HG03064 (cell line): ENCODE results near the gene SPAG7.

Source experiments
- ATAC-seq: cut with Tn5 transposase; IDR thresholded peaks from one replicate; pipeline ENCODE4 v1.9.1; 2021; ENCODE audit warnings: low read depth; ENCODE audit not compliant: unreplicated experiment

SPAG7 gene

GRCh38 chr17:4950746-4951204 lies 16.8 kb downstream of the SPAG7 start, which contains the start of gene ENO3:
Gene ENO3 (plus strand): TSS chr17:4951119. CDS start chr17:4951830, 711 bp downstream.
- ATAC-seq = no peak

GRCh38 chr17:4950075-4950745 lies 17.4 kb downstream of the SPAG7 start:
- ATAC-seq = peak; percentile 9

- peak; percentile 18 for ATAC-seq
Observed at GRCh38 chr17:4949321-4950074, 18.1 kb downstream of the SPAG7 start.

GRCh38 chr17:4948931-4949320 lies 18.7 kb downstream of the SPAG7 start:
- ATAC-seq = peak; percentile 31

- ATAC-seq = no peak
Observed at GRCh38 chr17:4948166-4948930, 19.3 kb downstream of the SPAG7 start, which contains the start of gene PFN1. Gene PFN1 (minus strand): TSS chr17:4948530. CDS start chr17:4948394, 136 bp downstream.

GRCh38 chr17:4947411-4948165 lies 20.0 kb downstream of the SPAG7 start:
- ATAC-seq = no peak

- ATAC-seq = no peak
Observed at GRCh38 chr17:4947010-4947410, 20.6 kb downstream of the SPAG7 start.

- no peak for ATAC-seq
Observed at GRCh38 chr17:4946312-4946976, 21.2 kb downstream of the SPAG7 start.

GRCh38 chr17:4945944-4946280 lies 21.7 kb downstream of the SPAG7 start:
- ATAC-seq = no peak

GRCh38 chr17:4945176-4945943 lies 22.3 kb downstream of the SPAG7 start:
- no peak for ATAC-seq

- no peak for ATAC-seq
Observed at GRCh38 chr17:4944554-4945175, 23.0 kb downstream of the SPAG7 start.

GRCh38 chr17:4944163-4944553 lies 23.5 kb downstream of the SPAG7 start:
- ATAC-seq = no peak

- no peak for ATAC-seq
Observed at GRCh38 chr17:4942760-4943508, 24.7 kb downstream of the SPAG7 start.

- no peak for ATAC-seq
Observed at GRCh38 chr17:4941319-4941610, 26.4 kb downstream of the SPAG7 start.

GRCh38 chr17:4940555-4941318 lies 26.9 kb downstream of the SPAG7 start:
- no peak for ATAC-seq

- peak; percentile 56 for ATAC-seq
Observed at GRCh38 chr17:4939796-4940554, 27.6 kb downstream of the SPAG7 start, which contains the start of the genes RNF167 and SLC25A11. Gene RNF167 (plus strand): TSS chr17:4940268. CDS start chr17:4940910, 642 bp downstream. Gene SLC25A11 (minus strand): TSS chr17:4940046. CDS start chr17:4939910, 136 bp downstream.

- ATAC-seq = no peak
Observed at GRCh38 chr17:4939546-4939795, 28.1 kb downstream of the SPAG7 start.
